ENCODE results near the gene TRMT44.
A peak's percentile ranks its signal among the peaks of the same experiment; 100 is the strongest.
"Not testable (repeated sequence)": the region's sequence is repeated elsewhere in the genome, so short reads cannot be mapped to it uniquely, and the experiment has no call there.

The TRMT44 gene, protein sequence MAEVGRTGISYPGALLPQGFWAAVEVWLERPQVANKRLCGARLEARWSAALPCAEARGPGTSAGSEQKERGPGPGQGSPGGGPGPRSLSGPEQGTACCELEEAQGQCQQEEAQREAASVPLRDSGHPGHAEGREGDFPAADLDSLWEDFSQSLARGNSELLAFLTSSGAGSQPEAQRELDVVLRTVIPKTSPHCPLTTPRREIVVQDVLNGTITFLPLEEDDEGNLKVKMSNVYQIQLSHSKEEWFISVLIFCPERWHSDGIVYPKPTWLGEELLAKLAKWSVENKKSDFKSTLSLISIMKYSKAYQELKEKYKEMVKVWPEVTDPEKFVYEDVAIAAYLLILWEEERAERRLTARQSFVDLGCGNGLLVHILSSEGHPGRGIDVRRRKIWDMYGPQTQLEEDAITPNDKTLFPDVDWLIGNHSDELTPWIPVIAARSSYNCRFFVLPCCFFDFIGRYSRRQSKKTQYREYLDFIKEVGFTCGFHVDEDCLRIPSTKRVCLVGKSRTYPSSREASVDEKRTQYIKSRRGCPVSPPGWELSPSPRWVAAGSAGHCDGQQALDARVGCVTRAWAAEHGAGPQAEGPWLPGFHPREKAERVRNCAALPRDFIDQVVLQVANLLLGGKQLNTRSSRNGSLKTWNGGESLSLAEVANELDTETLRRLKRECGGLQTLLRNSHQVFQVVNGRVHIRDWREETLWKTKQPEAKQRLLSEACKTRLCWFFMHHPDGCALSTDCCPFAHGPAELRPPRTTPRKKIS

DNA sequence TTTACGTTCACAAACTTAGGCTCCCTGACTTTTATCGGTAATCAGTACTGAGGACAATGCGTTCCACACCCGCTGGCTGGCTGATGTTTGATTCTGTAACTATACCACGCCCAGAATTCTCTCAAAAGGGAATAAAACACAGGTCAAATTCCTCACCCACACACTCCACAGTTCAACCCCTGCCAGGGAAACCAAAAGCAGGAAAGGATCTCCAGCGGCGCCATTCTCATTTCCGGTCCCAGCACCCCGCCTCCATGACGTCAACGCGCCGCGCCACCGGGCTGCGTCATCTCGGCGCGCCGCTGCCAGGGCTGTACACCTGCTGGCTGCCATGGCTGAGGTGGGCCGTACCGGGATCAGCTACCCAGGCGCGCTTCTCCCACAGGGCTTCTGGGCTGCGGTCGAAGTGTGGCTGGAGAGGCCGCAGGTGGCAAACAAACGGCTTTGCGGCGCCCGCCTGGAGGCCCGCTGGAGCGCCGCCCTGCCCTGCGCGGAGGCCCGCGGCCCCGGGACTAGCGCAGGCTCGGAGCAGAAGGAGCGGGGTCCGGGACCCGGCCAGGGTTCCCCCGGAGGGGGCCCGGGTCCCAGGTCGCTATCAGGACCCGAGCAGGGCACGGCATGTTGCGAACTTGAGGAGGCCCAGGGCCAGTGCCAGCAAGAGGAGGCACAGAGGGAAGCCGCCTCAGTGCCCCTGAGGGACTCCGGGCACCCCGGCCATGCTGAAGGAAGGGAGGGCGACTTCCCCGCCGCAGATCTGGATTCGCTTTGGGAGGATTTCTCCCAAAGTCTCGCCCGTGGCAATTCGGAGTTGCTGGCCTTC is at the start of gene TRMT44, which contains the start of gene ACOX3:
TRMT44 (plus strand) TSS at position 286 of the 820 bp plus-strand sequence; CDS start at position 332, 46 bp downstream.
ACOX3 (minus strand) TSS at position 232 of the 820 bp plus-strand sequence. CDS start 24,202 bp downstream, outside the sequence.
- DNase-seq: peak; percentile 49

DNA sequence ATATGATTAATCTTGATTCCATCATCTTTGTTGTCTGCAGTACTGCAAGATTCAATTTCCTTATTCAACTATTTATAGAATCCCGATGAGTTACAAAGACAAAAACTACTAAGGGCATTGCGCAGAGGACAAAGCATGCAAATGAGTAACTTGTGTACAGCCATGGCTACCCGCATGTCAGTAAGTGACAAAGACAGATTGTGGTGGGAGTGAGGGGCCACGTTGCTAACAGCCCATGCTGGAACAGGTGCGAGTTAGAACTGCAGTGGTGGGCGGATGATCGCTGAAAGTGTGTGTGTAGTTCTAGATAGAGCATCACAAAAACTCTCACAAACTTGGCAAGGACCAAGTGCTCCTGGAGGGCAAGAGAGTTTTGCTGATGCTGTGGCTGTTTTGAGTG is 49.5 kb upstream of the TRMT44 start:
- DNase-seq: no peak

DNA sequence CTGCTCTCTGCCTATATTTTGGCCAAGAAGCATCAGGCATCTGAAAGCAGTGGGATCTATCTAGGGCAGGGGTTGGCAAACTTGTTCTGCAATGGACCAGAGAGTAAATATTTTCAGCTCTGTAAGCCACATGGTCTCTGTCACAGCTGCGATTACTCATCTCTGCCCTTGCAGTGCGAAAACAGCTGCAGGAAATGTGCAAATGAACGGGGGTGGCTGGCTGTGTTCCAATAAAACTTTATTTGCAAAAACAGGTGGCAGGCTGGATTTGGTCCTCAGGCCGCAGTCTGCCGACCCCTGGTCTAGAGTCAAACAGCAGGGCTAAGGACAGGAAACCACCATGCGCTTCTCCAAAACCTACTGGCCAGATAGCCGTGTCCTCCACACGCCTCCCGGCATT is 48.6 kb upstream of the TRMT44 start:
- no peak for DNase-seq

DNA sequence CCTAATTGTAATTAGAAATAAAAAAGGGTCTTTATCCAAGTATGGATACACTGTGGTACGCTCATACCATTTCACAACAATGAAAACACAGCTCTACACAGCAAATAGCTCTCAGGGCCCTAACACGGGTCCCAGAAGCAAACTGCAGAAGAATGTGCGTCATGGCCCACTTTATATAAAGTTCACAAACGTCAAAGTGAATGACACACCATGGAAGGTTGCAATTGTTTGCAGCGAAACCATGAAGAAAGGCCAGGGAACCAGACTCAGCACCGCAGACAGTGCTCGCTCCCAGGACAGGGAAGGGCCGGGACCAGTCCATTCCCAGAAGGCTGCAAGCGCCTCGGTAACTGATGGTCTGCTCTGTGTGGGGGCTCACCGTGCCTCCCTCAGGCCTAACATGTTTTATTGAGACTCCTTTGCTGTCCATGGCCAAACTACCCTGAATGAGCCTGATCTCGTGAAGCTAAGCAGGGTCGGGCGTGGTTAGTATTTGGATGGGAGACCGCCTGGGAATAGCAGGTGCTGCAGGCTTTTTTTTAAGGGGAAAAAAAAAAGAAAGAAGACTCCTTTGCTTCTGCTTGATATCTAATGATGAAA is 47.9 kb upstream of the TRMT44 start:
- no peak for DNase-seq

DNA sequence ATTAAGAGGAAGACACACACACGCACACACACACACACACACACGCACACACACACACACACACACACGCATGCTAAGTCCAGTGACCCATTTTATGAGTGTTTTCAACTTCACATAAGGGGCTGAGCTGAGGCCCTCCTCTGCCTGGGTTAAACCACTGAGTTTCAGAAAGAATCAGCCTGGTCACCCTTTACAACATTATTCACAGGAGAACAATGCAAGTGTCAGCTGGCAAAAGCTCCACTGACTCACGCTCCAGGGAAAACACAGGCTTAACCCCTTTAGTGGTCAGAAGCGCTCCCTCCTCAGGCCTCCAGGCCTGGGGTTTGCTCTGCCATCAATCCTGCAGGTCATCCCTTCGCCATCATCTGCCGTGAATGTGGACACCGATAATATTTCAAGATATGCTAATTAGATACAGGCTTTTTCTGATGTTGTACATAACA is 47.0 kb upstream of the TRMT44 start:
- DNase-seq: no peak

DNA sequence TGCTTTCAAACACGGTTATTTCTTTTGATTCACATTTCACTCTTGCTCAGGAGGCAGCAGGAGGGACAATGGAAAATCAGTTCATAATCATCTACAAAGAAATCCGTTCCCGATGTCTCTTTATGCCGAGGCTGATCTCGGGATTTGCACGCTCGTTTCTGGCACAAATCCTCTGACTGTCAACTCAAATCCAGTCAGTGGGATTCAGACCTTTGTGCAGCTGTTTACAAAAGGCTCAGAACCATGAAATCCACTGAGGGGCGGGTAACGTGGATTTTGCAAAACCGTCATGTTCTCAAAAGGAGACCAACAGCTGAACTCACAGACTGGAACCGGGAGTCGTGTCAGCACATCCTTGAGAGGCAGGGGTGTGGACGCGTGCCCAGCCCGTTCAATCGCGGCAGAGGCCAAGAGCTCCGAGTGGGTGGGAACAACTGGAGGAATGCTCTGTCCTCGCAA is 46.5 kb upstream of the TRMT44 start:
- no peak for DNase-seq

DNA sequence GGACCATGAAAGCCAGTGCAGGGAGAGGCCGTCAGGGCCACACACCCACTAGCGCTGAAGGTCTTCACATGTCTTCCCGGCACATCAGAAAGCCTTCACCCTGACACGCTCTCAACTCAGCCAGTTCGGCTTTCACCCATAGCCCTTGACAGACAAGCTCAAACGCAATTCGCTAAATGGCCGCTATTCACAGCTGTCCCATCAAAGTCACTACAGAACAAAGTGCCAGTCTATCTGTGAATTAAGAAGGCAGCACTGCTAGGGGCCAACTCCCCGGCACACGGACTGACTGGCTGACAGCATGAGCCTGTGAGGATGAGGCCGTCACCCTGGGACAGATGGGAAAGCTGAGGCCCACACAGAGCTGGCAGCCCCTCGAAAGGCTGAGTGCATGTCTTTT is 45.8 kb upstream of the TRMT44 start:
- DNase-seq: no peak

DNA sequence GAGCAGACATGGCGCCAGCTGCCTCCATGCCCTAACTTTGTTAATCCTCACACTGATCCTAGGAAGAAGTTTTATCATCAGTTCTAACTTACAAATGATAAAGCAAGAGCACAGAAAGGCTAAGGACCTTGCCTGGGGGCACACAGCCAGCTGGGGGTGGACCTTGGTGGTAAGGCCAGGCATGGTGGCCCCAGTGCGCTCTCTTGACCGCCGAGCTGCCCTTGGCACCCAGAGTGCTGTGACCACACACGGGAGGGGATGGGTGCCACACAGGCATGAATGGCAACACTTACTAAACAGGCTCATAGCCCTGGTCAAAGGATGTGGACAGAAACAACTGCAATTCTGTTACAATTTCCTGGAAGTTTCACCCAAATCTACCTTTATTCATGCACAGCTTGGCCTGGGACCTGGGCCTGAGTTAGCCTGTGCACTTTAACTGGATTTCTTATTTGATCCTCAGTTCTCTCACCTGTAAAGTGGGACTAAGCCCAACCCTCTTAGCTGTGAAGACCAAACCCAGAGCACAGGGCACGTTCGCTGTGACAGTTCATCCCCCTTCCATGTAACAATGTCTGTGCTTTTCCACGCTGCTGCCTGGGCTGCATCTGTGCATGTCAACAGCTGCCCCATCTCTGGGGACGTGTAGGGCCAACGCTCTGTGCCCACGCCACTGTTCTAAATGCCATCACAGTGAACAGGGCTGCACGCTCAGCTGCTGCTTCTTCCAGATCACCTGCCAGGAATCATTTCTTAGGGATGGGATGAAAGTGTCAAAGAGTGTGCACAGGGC is 44.9 kb upstream of the TRMT44 start:
- no peak for DNase-seq

DNA sequence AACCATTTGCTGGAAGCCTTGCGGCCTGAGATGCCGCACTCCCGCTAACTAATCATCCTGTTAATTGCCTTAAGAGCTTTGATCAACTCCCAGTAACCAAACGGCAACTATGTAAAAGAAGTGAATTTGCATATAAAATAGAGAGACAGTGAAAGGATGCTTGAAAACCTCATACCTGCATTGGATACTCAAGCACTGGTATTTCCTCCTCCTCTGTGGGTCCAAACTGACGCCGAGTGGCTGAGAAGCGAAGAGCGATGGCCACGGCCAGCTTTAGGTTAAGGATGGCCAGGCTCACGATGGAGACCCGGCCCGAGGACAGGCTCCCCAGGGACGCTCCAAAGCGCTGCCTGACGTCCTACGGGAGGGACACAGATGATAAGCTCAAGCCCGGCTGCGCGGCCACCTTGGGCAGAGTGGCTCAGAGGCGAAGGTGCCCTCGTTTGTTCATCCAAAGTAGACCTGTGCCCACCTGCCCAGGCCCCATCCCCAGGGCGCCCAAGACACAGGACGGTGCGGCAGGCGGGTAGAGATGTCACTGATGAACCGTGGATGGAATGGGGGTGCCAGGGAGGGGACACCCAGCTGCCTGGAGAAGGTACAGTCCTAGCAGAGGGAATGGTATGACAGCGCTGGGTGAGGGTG is 43.7 kb upstream of the TRMT44 start:
- no peak for DNase-seq

DNA sequence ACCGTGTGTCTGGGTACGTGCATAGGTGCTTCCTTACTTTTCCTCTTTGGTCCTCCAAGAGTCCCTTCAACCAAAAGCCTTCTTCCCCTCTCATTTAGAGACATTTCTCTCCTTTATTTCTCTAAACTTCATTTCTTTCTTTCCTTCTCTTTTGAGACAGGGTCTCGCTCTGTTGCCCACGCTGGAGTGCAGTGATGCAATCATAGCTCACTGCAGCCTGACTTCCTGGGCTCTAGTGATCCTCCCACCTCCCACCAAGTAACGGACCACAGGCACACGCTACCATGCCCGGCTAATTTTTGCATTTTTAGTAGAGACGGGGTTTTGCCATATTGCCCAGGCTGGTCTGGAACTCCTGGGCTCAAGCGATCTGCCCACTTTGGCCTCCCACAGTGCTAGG is 42.2 kb upstream of the TRMT44 start:
- no peak for DNase-seq

DNA sequence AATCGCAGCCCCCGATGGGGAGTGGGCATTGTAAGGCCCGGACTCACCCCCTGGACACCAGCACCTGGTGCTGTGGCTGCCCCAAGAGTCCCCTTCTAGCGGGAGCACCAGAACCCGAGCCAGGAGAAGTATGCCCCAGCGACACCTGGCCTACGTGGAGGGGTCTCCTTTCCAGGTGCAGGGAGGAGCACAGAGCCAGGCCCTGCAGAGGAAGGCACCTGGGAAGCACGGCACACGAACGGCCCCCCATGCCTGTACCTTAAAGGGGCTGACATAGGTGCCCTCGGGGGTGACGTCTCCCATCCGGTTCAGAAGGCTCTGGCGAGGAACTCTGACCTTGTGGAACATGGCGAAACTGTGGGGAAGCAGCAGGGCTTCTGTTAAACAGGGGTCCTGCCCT is 41.3 kb upstream of the TRMT44 start:
- no peak for DNase-seq

DNA sequence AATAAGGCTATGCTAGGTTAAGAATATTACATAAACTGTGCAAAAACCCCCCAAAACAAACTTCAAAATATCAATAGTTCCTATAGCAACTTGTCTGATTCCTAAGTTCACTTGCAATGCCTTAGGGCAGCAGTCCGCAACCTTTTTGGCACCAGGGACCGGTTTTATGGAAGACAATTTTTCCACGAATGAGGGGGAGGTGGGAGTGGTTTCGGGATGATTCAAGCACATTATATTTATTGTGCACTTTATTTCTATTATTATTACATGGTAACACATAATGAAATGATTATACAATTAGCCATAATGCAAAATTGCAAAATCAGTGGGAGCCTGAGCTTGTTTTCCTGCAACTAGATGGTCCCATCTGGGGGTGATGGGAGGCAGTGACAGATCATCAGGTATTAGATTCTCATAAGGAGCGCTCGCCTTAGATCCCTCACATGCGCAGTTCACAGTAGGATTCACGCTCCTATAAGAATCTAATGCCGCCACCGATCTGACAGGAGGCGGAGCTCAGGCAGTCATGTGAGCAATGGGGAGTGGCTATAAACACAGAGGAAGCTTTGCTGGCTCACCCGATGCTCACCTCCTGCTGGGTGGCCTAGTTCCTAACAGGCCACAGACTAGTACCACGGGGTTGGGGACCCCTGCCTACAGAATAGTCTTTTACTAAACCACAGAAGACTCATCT is 39.8 kb upstream of the TRMT44 start:
- no peak for DNase-seq

DNA sequence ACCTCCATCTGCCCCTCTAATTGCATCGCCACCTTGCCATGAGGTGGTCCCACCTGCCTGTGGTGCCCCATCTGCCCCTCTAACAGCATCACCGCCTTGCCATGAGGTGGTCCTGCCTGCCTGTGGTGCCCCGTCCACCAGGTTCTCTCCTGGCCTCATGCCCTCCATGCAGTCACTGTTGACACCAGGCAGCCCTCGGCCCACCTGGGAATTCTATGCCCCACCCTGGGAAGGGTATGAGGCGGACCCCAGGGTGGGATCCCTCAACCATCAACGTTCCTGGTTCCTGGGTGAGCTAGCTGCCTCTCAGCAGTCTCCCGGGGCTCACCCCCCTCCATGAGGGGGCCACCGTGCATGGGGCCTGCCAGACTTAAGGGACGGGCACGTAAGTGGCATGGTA is 38.9 kb upstream of the TRMT44 start:
- DNase-seq: no peak

DNA sequence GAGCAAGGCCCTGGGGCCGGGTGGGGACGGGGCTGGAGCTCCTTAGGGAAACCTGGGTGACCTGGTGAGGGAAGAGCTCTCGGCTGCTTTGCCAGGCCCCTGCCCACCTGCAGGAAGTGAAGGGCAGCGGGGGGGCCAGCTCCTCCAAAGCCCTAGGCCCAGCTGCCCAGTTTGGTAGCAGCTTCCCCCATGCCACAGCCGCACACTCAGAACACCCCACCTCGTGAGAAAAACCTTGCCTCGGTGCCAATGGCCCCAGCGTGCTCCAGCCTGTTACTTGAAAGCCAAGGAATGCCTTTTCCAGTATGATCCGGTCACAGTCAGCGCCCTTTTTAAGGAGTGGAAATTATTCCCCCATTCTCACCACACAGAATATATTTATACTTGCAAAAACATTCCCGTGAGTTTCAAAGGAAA is 38.4 kb upstream of the TRMT44 start:
- no peak for DNase-seq

DNA sequence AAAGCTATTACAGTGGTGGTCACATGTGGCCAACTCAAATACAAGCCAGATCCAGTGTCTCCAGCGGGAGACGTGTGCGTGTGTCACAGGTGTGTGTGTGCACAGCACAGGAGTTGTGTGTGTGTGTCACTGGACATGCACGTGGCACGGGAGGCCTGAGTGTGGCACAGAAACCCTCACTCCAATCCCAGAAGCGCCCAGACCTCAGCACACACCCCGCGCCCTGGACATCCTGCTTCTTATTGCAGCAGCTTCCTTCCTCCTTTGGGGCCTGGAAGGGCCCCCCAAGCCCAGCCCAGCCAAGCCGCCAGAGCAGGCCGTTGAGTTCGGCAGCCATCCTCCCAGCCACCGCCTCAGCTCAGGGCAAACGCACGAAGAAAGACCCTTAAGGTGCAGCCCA is 37.9 kb upstream of the TRMT44 start:
- DNase-seq: no peak

DNA sequence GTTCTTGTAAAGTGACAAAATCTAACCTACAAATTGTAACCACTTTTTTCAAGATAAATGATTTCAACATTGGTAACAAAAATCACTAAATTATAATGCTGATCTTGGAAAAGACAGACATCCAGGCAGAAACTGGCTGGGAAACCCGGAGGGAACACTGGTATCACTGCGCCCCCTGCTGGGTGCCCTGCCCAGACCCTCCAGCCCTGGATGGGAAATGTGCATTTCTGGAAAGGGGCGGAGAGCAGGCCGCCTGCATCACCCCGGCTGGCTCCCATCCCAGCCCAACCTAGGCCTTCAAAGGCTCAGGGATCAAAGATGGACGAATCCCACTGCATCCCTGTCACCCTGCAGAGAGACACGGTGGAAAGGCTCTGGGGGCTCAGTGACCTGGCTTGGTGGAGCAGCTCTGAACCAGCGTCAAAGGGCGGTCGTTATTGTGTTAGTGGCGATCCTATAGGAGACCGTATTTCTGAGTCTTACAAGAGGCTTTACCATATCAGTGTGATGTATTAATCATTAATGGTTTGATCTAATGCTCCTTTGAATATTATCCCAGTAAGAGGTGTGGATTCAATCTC is 37.3 kb upstream of the TRMT44 start:
- peak; percentile 35 for DNase-seq

DNA sequence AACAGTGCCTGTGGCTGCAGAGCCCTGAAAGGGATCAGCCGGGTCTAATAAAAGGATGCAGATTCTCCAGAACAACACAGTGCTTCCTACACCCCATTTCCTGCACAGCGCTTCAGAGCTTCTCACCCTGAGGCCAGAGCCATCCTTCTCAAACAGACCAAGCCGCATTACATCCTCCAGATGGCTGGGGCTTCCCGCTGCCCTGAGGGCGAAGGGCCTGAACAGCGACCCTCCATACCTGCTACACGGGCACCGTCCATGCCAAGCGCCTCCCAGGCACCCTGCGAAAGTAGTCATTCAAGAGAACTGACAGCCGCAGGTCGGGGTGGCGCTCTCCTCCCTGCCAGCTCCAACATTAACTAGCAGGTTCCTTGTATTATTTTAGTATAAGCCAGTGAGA is 36.6 kb upstream of the TRMT44 start:
- DNase-seq: no peak

DNA sequence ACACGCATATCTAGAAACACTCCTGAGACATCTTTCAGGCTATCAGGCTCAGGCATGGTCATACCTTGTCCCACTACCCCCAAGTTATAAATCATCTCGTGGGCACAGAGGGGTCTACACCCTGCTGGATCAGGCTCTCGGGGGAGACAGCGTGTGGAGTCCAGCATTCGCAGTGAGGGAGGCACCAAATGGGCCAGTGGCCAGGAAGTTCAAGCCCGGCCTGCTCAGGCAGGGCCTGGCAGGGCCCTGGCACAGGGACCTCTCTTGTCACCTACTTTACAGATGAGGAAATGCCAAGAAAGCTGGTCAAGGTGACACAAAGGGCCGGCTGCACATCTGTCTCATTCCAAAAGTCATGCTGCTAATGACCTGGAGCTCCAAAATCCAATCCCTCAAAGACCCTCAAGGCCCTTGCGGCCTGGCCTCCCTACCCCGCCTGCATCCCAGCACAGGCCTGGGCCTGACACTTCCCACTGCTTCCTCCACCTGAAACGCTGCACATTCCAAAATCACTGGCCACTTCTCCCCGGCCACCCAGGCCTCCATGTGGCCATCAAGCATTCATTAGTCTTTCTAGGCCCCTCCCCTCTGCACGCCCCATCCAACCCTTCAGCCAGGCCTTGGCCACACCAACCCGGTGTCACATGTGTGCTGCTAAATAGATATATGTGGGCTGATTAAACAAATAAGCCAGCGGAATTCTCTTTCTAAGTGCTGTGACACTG is 35.6 kb upstream of the TRMT44 start:
- DNase-seq: no peak

DNA sequence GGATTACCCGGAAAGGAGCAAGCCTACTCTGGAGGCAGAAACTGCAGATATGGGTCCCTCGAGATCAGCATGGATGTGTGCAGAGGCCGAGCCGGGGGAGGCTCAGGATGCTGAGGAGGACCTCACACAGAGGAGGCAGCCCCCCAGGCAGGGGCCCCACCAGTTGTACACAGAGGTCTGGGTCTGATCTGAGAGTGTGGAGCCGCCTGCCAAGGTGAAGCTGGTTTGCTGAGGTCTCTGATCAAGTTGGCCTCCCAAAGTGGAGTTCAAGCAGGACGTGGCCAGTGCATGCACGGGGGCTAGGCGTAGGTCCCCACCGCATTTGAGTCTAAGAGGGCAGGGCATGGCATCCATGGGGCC is 35.1 kb upstream of the TRMT44 start:
- DNase-seq: no peak

DNA sequence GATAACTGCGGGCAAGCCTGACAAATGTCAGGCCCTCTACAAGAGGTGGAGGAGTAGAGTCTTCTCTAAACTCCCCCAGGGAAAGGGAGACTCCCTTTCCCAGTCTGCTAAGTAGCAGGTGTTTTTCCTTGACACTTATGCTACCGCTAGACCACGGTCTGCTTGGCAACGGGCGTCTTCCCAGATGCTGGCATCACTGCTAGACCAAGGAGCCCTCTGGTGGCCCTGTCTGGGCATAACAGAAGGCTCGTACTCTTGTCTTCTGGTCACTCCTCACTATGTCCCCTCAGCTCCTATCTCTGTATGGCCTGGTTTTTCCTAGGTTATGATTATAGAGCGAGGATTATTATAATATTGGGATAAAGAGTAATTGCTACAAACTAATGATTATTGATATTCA is 33.7 kb upstream of the TRMT44 start:
- DNase-seq: not testable (repeated sequence)

Data from NCI-H2171 (cell line).